HG03457 (cell line): ENCODE data around the gene EMCN.
"Not testable (repeated sequence)": the region's sequence is repeated elsewhere in the genome, so short reads cannot be mapped to it uniquely, and the experiment has no call there.

ENCODE experiments used
- ATAC-seq: cut with Tn5 transposase; IDR thresholded peaks from one replicate; pipeline ENCODE4 v1.9.1; 2021; ENCODE audit warnings: moderate number of reproducible peaks; ENCODE audit not compliant: unreplicated experiment

Gene EMCN

GRCh38 chr4:100386270-100386669 is 131.6 kb downstream of the EMCN start:
- ATAC-seq = no peak

GRCh38 chr4:100380401-100380800 is 137.4 kb downstream of the EMCN start:
- not testable (repeated sequence) for ATAC-seq

- ATAC-seq = no peak
These were observed 138.2 kb downstream of the EMCN start for GRCh38 chr4:100379583-100380105.

GRCh38 chr4:100372432-100372831 is 145.4 kb downstream of the EMCN start:
- no peak for ATAC-seq

- no peak for ATAC-seq
These were observed 148.0 kb downstream of the EMCN start for GRCh38 chr4:100369871-100370270.

- ATAC-seq = no peak
These were observed 150.4 kb downstream of the EMCN start for GRCh38 chr4:100367451-100367850.

- ATAC-seq = no peak
These were observed 151.6 kb downstream of the EMCN start for GRCh38 chr4:100366213-100366612.

GRCh38 chr4:100362366-100362765 is 155.5 kb downstream of the EMCN start:
- ATAC-seq = no peak

GRCh38 chr4:100361336-100361735 is 156.5 kb downstream of the EMCN start:
- no peak for ATAC-seq

GRCh38 chr4:100360211-100360610 is 157.6 kb downstream of the EMCN start:
- ATAC-seq = no peak

GRCh38 chr4:100359441-100359840 is 158.4 kb downstream of the EMCN start:
- no peak for ATAC-seq

- no peak for ATAC-seq
These were observed 160.3 kb downstream of the EMCN start for GRCh38 chr4:100357542-100357941.

- no peak for ATAC-seq
These were observed 161.7 kb downstream of the EMCN start for GRCh38 chr4:100356172-100356571.

GRCh38 chr4:100352352-100352751 is 165.5 kb downstream of the EMCN start:
- not testable (repeated sequence) for ATAC-seq

- no peak for ATAC-seq
These were observed 169.3 kb downstream of the EMCN start for GRCh38 chr4:100348473-100348872.

- no peak for ATAC-seq
These were observed 170.6 kb downstream of the EMCN start for GRCh38 chr4:100347241-100347640.

GRCh38 chr4:100345585-100345984 is 172.2 kb downstream of the EMCN start:
- ATAC-seq = no peak
